Activated gamma-delta T cell treated with anti-CD3 and anti-CD28 coated beads, Interleukin-2, amount 50 U/mL, for 16 hours (primary cell): ENCODE data around the gene SMIM10L2A.
"Not testable (repeated sequence)": the region's sequence is repeated elsewhere in the genome, so short reads cannot be mapped to it uniquely, and the experiment has no call there.

Source experiments
- DNase-seq: peaks from one replicate; pipeline ENCODE4 v3.0.0-alpha.2; 2020; ENCODE audit warnings: low read depth

Gene SMIM10L2A

DNA sequence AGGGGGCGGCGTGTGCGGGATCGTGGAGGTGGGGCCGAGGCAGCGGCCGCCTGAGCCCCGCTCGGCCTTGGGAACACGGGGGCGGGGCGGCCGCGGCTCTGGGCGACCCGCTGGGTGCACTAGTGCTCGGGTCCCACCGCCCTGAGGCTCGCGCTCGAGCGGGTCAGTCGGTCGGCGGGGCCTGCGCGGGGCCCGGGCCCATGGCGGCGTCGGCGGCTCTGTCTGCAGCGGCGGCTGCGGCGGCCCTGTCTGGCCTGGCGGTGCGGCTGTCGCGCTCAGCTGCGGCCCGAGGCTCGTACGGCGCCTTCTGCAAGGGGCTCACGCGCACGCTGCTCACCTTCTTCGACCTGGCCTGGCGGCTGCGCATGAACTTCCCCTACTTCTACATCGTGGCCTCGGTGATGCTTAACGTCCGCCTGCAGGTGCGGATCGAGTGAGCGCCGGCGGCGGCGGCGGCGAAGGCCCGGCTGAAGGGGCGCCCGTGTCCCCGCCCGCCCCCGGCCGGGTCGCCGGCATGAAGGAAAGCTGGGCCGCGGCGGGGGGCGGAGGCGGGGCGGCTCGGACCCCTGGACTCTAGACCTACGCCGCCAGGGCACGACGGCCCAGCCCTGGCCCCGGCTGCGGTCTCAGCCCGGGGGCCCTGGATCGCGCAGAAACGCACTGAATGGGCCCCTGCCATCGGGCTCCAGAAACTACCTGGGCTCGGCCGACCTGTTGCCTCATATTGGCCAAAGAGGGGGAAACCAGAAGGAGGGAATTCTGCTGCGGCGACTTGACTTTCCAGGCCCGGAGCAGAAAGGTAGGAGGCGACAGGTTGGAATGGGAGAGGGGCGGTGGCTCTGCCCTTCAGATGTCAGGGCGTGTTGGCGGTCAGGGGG lies at the start of gene SMIM10L2A:
SMIM10L2A (plus strand) TSS at position 13 of the 878 bp plus-strand sequence; CDS start at position 201, 188 bp downstream.
- DNase-seq: no peak

DNA sequence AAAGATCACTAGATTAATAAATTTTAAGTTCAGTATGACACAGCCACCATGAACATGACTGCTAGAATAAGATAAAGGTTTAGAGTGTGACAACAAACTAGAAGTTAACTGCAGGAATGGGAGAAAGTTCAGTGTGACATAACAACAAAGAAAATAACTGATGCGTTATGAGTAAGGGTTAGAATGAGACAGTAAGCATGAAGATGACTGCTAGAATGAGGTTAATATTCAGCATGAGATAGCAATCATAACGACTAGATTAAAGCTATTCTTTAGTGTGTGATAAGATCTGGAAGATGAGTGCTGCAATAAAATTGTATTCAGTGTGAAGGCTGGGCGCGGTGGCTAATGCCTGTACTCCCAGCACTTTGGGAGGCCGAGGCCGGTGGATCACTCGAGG lies 48.4 kb upstream of the SMIM10L2A start:
- no peak for DNase-seq

DNA sequence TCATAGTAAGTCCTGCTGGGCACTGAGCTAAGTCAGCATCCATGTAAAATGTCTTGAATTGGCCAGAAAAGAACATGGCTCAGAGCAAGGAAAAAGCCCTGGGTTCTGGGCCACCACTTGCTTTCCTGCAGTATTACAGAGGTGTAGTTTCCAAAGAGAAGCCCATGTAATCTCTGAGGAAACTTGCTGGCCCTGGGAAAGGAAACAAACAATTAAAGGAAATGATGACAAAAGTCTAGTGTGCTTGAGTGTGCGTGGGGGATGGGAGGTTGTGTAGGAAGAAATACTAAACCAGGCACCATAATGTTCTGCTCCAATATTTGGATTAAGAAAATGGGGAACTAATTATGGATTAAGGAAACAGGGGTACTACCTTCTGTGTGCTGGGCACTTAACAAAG lies 39.5 kb upstream of the SMIM10L2A start:
- no peak for DNase-seq

DNA sequence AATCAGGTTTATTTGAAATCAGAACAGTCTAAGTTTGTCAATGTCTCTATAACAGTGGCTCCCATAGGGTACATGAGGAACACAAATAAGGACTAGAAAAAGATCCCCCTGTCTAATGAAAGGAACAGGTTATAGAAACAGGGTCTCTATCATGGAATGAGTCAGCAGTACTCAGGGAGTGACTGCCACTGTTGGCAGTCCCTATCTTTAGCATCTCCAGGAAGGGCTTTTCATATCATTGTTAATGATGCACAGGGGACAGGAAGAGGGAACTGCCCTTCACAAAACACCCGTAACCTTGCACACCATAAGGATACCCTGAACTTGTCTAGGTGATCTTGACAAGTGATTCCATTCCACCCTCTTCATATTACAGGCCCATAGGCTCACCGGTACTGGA lies 38.5 kb upstream of the SMIM10L2A start:
- DNase-seq: no peak

DNA sequence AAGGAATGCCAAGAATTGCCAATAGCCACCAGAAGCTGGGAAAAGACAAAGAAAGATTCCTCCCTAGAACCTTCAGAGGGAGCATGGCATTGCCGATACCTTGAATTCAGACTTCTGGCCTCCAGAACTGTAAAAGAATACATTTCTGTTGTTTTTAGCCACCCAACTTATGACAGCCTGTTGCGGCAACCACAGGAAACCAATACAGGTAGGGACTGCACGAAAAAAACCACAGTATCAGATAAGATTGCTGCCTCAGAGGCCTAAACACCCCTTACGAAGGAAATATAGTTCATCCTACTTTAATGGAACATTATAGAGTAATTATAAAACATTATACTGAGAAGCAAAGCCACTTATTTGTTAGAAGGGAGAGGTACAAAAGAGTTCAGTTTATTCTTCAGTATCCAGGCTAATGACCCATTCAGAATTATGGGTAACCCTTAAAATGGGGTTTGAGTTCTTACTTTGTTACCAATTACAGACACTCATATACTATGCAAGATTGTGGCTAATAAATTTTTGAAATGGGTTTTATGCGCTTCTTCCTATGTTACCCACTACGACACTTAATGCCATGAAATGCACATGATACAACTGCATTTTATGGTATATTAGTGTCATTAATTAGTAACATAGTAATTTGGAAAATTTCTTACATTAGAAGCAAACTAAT lies 37.4 kb upstream of the SMIM10L2A start:
- DNase-seq: peak; percentile 7

DNA sequence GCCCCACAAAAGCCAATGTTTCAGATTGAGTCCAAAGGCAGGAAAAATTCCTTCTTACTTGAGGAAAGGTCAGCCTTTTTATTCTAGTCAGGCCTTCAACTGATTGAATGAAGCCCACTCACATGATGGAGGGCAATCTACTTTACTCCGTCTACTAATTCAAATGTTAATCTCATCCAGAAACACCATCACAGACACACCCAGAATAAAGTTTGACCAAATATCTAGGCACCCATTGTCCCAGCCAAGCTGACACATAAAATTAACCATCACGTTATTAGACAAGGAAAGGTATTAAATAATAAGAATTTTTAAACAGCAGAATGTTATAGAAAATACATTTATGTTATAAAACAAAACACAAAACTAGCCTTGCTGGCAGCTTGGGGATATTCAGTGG lies 32.9 kb upstream of the SMIM10L2A start:
- DNase-seq: no peak

DNA sequence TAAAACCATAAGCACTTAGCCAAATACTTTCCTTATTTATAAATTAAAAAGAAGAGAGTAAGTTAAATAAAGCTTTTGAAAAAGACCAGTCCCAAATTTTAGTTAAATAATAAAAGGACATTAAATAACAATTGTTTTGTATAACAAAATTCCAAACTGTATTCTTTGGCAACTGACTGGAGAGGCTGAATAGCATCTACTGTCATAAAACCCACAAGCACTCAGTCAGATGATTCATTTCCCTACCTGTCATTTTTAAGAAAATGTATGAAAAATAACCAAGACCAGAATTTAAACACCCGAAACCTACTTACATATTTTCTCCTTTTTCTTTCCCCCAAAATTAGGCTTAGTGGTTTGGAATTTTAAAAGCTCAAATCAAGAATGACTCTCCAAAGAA lies 32.5 kb upstream of the SMIM10L2A start:
- no peak for DNase-seq

DNA sequence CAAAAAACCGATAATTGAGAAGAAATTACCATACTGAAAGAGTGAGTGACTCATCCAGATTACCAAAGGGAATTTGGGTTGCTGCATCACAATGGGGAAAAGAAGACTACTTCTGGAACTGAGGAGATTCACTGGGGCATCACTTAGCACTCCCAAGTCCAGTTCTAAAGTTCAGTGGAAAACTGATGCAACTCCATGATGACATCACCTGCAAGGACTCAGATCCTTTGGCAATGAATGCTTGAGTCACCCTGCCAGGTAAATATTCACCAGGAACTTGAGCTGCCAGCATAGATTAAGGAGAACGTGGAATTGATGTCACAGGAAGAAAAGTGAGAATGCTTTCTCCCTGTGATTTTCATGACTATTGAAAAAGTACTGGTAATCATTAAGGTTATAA lies 32.0 kb upstream of the SMIM10L2A start:
- DNase-seq: no peak

DNA sequence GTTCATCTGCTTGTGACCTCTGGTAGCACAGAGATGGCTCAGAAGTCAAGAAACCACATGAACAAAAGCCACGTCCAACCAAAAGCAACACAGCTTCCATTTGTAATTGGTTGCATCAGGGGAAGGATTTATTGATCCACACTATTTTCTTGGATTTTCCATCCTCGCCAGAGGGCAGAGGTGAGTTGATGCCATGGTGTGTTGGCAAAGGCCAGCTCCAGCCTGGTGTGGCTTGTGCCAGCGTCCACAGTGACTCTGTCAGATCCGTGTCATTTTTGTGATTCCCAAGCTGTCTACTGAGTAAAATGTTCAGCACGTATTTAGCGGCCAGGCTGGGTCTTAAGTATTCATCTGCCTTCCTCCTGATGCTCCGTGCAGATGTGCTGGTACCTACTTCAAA lies 30.0 kb upstream of the SMIM10L2A start:
- DNase-seq: no peak

DNA sequence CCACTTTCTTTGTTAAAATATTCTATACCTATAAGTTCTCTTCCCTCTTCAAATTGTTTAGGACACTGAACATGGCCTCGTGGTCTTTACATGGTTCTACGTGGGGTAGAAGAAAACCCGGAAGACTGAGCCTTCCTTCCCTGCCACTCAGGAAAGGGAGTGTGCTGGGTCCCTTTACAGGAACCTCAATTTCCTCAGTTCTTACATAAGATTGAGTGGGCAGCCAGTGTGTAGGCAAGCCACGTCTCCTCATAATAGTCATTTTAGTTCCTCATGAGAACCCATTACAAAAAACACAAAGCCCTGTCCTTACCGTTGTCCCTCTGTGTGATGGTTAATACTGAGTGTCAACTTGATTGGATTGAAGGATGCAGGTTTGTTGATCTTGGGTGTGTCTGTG lies 28.7 kb upstream of the SMIM10L2A start:
- no peak for DNase-seq

DNA sequence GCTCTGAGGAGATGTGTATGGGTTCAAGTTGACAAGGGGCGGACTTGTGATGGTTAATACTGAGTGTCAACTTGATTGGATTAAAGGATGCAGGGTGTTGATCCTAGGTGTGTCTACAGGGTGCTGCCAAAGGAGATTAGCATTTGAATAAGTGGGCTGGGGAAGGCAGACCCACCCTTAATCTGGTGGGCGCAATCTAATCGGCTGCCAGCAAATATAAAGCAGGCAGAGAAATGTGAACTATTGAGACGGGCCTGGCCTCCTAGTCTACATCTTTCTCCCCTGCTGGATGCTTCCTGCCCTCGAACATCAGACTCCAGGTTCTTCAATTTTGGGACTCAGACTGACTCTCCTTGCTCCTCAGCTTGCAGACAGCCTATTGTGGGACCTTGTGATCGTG lies 26.7 kb upstream of the SMIM10L2A start:
- DNase-seq: no peak

DNA sequence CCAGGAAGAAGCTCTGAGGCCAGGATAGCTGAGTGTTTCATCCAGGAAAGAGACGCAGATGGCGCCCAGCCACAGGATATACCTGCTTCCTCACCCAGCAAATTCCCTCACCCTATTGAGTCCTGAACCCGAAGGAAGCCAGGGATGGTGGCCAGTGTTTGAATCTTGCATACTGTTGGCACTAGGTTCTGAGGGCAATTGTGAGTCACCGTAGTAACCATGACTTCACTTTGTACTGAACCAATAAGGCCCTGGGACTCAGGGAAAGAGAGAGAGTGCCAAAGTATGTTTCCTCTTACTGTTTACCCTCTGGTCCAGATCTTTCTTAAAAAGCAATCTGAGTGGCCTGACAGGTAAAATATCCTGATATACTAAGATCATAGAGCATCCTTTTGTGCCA lies 25.6 kb upstream of the SMIM10L2A start:
- DNase-seq: no peak

DNA sequence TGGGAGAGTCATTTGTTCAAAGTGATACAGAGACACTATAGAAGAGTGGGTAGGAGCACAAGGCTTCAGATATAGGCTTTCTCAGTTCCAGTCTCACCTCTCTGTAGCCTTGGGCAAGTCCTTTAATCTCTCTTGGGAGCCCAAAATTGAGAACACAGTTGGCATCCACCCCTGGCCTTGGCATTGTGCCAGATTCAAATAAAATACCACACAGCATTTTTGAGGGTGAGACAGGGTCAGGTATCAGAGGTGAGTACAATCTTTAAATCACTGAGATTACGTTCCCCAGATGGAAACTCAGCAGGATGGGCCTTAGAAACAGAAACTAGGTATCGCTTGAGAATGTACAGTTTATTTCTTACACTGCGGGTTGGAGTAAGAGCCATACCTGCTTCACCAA lies 25.2 kb upstream of the SMIM10L2A start:
- DNase-seq: no peak

DNA sequence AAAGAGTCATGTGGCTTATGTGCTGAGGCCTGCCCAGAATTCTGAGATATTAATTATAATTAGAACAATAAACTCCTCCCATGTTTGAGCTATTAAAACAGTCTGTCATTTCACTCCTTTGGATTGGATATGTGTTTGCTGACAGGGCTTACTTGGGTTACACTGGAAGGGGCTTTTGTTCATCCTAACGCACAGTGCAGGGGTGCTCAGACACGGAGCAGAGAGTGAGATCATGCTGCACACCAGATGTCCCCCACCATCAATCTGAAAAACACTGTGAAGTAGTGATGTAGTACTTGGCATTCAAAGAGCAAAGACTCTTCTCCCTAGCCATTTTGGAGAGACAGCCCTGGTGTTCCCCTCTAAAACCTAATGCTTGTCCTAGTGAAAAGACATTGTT lies 24.1 kb upstream of the SMIM10L2A start:
- no peak for DNase-seq

DNA sequence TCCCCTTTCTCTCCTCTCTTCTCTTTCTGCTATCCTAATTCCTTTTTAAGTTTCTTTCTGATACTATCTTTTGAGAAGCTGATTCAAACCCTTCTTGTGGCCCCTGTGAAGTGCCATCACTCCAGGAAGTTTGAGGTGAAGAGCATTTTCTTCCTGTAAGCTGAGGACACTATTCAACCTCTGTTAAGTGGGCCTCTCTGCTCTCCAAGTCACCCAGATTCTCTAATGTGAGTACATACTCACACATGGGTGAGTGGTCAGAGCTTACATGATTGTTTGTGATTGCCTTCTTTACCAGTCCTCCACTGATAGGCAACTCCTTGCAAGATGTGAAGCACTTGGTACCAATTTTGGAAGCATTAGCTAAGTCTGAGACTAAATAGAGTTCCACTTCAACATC lies 18.4 kb upstream of the SMIM10L2A start:
- DNase-seq: no peak

DNA sequence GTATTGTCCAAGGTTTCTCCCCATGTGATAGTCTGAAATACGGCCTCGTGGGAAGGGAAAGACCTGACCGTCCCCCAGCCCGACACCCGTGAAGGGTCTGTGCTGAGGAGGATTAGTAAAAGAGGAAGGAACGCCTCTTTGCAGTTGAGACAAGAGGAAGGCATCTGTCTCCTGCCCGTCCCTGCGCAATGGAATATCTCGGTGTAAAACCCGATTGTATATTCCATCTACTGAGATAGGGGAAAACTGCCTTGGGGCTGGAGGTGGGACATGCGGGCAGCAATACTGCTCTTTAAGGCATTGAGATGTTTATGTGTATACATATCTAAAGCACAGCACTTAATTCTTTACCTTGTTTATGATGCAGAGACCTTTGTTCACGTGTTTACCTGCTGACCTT lies 15.3 kb upstream of the SMIM10L2A start:
- not testable (repeated sequence) for DNase-seq

DNA sequence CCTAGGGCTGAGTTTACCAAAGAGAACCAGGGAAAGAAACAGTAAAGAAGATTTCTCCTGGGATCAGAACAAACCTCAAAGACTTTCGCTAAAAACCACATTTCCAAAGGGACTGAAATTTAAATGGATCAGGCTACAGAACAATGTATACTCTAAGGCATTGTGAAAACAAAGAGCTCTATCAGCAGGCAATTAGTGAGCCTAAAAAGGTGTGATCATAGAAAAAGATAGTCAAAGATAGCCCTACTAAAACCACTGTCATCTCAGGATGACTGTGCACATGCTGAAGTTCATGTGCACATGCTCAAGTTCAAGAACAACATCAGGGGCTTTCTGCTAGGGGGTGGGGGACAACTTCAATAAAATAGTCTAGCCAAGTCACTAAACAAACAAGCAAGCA lies 12.9 kb upstream of the SMIM10L2A start:
- no peak for DNase-seq

DNA sequence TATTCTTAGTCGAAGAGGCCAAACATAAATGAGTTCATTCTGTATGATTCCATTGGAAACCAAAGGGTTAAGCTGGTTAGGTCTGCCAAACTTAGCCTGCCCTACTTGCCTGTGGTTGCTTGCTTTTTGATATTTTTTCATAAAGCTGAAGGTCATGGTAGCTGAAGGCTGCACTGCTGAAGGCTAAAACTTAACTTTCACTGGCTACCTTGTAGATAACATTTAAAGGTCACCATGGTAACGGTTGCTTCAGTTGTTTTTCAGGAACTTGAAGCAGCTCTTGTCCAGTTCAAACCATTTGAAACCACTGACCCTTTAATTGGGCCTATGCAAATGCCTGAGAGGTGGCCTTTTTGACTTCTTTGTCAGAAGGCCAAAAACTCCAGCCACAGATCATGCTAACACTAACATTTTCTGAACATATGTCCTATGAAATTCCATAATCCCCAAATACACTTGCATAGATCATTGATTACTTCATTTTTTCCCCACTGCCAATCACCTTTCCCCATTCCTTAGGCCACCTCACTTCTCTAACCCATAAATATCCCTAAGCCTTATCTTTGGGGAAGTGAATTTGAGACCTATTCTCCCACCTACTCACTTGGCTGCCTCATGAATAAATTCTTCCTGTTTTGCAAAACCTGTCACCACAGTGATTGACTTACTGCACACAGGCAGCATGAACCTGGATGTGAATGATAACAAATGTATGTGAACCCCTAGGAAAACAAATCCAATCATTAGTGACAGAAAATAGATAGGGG lies 10.7 kb upstream of the SMIM10L2A start:
- DNase-seq: no peak

DNA sequence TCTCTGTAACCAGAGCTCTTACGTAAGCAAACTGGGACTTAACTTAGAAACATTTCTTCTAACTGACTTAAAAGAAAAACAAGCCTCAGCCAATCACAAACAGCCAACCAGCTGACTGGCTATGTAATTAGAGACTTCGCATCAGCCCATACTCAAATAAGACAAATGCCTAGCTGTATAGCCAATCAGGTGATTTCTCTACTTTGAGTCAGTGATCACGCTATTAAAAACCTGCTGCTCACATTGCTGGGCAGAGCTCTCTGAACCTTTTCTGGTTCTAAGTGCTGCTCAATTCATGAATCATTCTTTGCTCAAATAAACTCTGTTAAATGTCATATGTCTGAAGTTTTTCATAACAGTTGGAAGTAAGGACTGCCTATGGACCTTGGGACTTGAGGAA lies 9.9 kb upstream of the SMIM10L2A start:
- DNase-seq: no peak

DNA sequence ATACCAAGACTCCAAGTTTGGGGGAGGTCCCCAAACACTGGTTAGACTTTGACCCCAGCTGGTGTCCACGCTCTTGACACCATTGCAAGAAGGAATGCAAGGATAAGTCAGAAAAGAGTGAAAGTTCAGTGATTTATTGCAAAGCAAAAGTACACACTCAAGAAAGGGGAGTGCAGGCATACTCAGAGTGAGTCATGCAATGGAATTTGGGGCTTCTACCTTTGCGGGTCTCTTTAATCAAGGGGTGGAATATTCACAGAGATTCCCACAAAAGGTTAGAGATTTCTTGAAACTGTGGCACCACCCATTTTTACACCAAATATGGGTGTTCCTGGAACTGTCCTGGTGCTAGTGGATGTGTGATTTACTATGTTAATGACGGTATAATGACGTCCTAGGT lies 5.2 kb upstream of the SMIM10L2A start:
- no peak for DNase-seq

DNA sequence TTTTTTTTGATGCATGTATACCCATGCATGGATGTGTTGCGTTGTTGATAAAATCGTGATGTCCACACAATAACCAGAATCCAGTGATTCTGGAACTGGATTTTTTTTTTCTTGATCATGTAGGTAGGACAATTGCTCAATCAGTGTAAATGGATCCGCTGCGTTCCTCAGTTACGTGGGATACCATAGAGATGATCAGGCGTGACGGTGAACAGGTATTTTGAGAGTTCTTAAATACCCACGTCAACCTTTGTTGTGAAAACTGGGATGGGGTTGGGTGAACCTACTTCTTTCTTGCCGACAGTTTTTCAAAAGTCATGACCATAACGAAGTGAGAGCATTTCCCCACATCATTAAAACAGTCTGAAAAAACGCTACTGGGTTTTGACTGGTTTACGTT lies 913 bp upstream of the SMIM10L2A start:
- DNase-seq: no peak

DNA sequence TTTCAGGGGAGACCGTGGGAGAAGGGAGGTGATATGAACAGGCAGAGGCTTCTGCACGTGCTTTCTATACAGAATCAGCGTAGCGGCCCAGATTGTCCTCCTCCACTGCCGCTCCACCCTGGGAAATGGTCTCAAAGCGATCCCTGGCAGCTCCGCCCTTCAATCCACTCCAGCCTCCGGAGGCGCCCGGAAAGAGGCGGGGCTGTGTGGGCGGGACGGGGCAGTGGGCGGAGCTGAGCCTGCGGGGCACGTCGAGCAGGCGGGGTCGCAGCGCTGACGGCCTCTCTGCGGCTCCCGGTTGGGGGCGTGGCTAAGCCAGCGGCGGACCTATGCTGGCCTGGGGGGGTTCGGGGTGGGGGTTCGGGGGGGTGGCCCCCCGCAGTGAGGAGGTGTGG lies 210 bp upstream of the SMIM10L2A start:
- DNase-seq: peak; percentile 70

DNA sequence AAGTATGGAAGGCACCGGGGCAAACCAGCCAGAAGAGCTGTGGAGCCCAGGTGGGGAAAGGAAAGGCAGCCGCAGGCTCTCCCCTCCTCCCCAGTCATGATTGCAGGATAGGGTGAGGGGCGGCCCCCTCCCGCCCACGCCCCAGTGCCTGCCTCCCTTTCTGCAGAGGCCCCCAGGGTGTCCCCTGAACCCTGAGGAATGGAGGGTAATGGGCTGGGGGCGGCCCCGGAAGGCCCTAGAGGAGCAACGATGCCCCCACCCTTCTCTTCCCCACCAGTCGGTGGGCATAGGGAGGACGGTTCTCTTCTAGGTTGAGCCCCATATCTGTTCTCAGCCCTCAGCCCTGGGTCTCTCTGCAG lies 1.0 kb downstream of the SMIM10L2A start:
- DNase-seq: not testable (repeated sequence)
